Parathyroid adenoma (tissue), 2 donors: ENCODE results near the gene TRAPPC14.
A peak's percentile ranks its signal among the peaks of the same experiment; 100 is the strongest.

Experiments used
- H2AFZ ChIP-seq: fragments of 300-600 bp; sonication (generic); one replicate; pipeline ENCODE4 v1.7.0; 2017; ENCODE audit warnings: antibody characterized with exemption, mild to moderate bottlenecking
- H3K27ac ChIP-seq: fragments of 300-600 bp; sonication (generic); one replicate; pipeline ENCODE4 v1.7.0; 2017
- H3K27me3 ChIP-seq: fragments of 300-600 bp; sonication (generic); one replicate; pipeline ENCODE4 v1.7.0; 2017; ENCODE audit warnings: low read length; ENCODE audit not compliant: control insufficient read depth, insufficient read depth
- H3K36me3 ChIP-seq: fragments of 300-600 bp; sonication (generic); one replicate; pipeline ENCODE4 v1.7.0; 2017; ENCODE audit warnings: low read length; ENCODE audit not compliant: control insufficient read depth, insufficient read depth
- H3K4me1 ChIP-seq: fragments of 300-600 bp; sonication (generic); one replicate; pipeline ENCODE4 v1.7.0; 2017; ENCODE audit warnings: control low read depth
- H3K4me2 ChIP-seq: fragments of 300-600 bp; sonication (generic); one replicate; pipeline ENCODE4 v1.7.0; 2017; ENCODE audit warnings: low read length
- H3K4me3 ChIP-seq: fragments of 300-600 bp; sonication (generic); one replicate; pipeline ENCODE4 v1.7.0; 2017; ENCODE audit warnings: low read depth, low read length
- H3K79me2 ChIP-seq: fragments of 300-600 bp; sonication (generic); one replicate; pipeline ENCODE4 v1.7.0; 2017; ENCODE audit warnings: control low read depth
- H3K9ac ChIP-seq: fragments of 300-600 bp; sonication (generic); one replicate; pipeline ENCODE4 v1.7.0; 2017; ENCODE audit warnings: mild to moderate bottlenecking
- H3K9me3 ChIP-seq: fragments of 300-600 bp; sonication (generic); one replicate; pipeline ENCODE4 v1.7.0; 2017; ENCODE audit warnings: low read length; ENCODE audit not compliant: control insufficient read depth
- TF ChIP-seq, protein P1 (sequence below): fragments of 300-600 bp; sonication (generic); IDR thresholded peaks from one replicate; pipeline ENCODE4 v1.7.0; 2017; ENCODE audit warnings: antibody characterized with exemption, mild to moderate bottlenecking
- donor health status: primary hyperparathyroidism.

TRAPPC14 gene

DNA sequence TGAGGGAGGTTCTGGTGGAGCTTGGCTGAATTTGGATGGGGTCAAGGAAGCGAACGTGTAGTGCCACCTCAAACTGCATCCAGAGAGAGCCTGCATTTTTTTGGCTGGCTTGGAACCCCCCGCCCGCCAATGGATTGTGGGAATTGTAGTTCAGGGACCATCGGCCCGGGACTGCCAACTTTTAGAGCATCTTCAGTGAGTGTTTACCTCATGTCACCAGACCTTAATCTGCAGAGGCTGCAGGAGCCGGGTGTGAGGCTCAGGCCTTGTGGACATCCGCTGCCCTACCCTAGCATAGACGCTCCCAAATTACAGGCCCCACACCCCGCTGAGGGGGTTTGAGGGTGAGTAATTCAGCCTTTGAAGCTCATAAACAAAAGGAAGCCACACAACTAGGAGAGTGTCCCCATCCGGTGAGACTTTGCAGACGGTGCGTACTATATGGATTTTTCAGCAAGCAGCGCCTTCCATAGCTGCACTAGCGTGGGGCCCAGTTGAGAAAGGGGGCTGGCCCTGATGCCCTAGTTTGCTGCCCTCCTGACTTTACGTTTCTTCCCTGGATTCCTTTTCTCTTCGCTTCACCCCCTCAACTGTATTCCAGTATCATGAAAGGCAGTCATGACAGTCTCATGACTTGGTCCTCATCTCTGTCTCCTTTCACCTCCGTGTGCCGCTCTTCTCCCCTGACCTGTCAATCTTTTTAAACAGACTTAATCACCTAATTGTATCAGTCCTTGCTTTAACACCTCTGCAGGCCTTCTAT, 38.4 kb downstream of the TRAPPC14 start:
- Histone ChIP-seq H2AFZ (peak overlapping the region; percentile 97), H3K4me3 (peak overlapping the region; percentile 95), H3K27me3 (no peaks in the 10 kb centered on the region), H3K9ac (no peak overlapping the region), H3K9me3 (no peaks in the 10 kb centered on the region), H3K27ac (peak overlapping the region; percentile 97), H3K4me1 (peaks cover 7% of the 10 kb centered on the region), H3K79me2 (peaks cover 8% of the 10 kb centered on the region), H3K36me3 (no peaks in the 10 kb centered on the region), H3K4me2 (peak overlapping the region; percentile 92)
- TF ChIP-seq, protein P1, sequence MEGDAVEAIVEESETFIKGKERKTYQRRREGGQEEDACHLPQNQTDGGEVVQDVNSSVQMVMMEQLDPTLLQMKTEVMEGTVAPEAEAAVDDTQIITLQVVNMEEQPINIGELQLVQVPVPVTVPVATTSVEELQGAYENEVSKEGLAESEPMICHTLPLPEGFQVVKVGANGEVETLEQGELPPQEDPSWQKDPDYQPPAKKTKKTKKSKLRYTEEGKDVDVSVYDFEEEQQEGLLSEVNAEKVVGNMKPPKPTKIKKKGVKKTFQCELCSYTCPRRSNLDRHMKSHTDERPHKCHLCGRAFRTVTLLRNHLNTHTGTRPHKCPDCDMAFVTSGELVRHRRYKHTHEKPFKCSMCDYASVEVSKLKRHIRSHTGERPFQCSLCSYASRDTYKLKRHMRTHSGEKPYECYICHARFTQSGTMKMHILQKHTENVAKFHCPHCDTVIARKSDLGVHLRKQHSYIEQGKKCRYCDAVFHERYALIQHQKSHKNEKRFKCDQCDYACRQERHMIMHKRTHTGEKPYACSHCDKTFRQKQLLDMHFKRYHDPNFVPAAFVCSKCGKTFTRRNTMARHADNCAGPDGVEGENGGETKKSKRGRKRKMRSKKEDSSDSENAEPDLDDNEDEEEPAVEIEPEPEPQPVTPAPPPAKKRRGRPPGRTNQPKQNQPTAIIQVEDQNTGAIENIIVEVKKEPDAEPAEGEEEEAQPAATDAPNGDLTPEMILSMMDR, result no peak

DNA sequence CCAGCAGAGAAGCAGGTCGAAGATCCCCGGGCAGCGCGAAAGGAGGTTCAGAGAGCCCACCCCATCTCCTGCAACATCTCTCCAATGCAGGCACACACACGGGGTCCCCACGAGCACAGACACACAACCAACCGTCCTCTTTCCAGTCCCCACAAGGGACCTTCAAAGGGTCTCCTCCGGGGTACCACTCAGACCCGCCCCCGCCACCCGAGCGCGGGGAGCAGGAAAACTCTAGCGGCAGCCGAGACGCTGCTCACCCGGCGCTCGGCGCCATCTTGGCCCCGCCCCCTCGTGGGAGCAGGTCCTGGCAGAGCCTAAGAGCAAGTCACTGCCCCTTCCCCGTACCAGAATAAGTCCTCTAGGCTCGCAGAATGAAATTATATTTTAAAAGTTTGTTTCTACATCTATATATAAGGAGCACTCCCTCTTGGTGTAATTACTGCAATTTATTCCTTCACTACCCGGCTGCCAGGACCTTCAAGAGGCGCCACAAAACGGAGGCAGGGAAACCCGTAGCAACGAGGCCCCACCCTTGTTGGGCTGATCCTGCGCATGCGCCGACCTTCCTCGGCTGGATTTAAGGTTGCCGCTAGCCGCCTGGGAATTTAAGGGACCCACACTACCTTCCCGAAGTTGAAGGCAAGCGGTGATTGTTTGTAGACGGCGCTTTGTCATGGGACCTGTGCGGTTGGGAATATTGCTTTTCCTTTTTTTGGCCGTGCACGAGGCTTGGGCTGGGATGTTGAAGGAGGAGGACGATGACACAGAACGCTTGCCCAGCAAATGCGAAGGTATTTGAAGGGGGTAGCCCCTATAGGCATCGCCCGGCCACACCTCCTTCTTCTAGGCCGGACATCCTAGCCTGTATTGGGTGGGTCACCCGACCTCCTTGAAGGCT, 39.2 kb downstream of the TRAPPC14 start, which contains the start of the genes CNPY4 and TAF6:
Gene CNPY4, plus strand, starts transcription at position 563 of the 898 bp plus-strand sequence. Its CDS starts 111 bp downstream, at position 674.
Gene TAF6, minus strand, starts transcription at position 287 of the 898 bp plus-strand sequence. CDS start 5,149 bp downstream, outside the sequence.
- H2AFZ ChIP-seq, result peak within 1 kb of the TSS; percentile 97
- peak within 1 kb of the TSS; percentile 97 for H3K27ac ChIP-seq
- peaks cover 7% of the 10 kb centered on the region for H3K4me1 ChIP-seq
- H3K27me3 ChIP-seq, result no peaks in the 10 kb centered on the region
- H3K4me3 ChIP-seq, result peak within 1 kb of the TSS; percentile 95
- H3K4me2 ChIP-seq, result peak within 1 kb of the TSS; percentile 92
- no peaks in the 10 kb centered on the region for H3K9me3 ChIP-seq
- no peaks in the 10 kb centered on the region for H3K36me3 ChIP-seq
- H3K79me2 ChIP-seq, result peaks cover 8% of the 10 kb centered on the region
- peak within 1 kb of the TSS; percentile 31 for H3K9ac ChIP-seq
- TF ChIP-seq, protein P1, result peak; percentile 10

DNA sequence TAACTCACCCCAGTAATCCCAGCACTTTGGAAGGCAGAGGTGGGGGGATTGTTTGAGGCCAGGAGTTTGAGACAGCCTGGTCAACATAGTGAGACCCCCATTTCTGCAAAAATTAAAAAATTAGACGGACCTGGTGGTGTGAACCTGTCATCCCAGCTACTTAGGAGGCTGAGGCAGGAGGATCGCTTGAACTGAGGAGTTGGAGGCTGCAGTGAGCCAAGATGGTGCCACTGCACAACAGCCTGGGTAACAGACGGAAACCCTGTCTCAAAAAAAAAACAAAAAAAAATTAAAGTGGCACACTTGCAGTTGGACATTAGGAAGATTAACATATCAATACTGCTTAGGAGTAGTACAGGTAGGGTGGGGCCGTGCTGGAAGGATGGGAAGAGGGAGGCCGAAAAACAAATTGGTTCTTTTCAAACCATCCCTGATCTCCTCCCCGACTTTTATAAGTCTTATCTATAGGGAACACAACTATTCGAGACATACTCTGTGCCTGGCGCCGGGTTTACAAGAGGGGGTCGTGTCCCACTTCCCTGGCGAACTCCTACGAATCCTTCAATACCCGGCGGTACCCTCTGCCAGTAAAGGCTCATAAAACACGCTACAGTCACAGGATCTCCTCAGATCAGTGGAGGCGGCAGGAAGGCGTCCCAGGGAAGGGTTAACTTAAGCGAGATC, 40.0 kb downstream of the TRAPPC14 start:
- H3K27me3 ChIP-seq, result no peaks in the 10 kb centered on the region
- H3K36me3 ChIP-seq, result no peaks in the 10 kb centered on the region
- peaks cover 8% of the 10 kb centered on the region for H3K79me2 ChIP-seq
- peak overlapping the region; percentile 92 for H3K4me2 ChIP-seq
- H3K4me1 ChIP-seq, result peaks cover 7% of the 10 kb centered on the region
- no peak overlapping the region for H3K9ac ChIP-seq
- TF ChIP-seq, protein P1, result no peak
- peak overlapping the region; percentile 95 for H3K4me3 ChIP-seq
- no peaks in the 10 kb centered on the region for H3K9me3 ChIP-seq
- H2AFZ ChIP-seq, result peak overlapping the region; percentile 97
- H3K27ac ChIP-seq, result peak overlapping the region; percentile 97

DNA sequence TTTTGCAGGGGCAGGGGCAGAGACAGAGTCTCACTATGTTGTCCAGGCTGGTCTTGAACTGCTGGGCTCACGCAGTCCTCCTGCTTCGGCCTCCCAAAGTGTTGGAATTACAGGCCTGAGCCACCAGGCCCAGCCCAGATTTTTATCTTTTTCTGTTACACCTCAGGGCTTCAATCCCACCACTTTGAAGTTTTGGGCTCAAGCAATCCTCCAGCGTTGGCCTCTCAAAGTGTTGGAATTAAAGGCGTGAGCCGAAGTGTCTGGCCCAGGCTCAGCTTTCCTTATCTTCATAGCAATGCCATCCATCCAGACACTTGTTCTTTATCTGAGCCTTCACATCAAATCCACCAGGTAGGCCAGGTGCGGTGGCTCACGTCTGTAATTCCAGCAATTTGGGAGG, 43.5 kb downstream of the TRAPPC14 start:
- peaks cover 4% of the 10 kb centered on the region for H3K4me1 ChIP-seq
- H3K27me3 ChIP-seq, result no peaks in the 10 kb centered on the region
- TF ChIP-seq, protein P1, result no peak
- H3K4me3 ChIP-seq, result no peak overlapping the region
- no peaks in the 10 kb centered on the region for H3K36me3 ChIP-seq
- H3K79me2 ChIP-seq, result peaks cover 2% of the 10 kb centered on the region
- no peak overlapping the region for H3K4me2 ChIP-seq
- H3K9me3 ChIP-seq, result no peaks in the 10 kb centered on the region
- H3K9ac ChIP-seq, result no peak overlapping the region
- H3K27ac ChIP-seq, result no peak overlapping the region
- no peak overlapping the region for H2AFZ ChIP-seq
